Activated CD4-positive, alpha-beta T cell treated with anti-CD3 and anti-CD28 coated beads, Interleukin-2, amount 50 U/mL, for 4 hours (primary cell): ENCODE data around the gene ALDH3A1.

Source experiments
- DNase-seq, 2 experiments: peaks; one replicate each; pipeline ENCODE4 v3.0.0-alpha.2; 2020

ALDH3A1 gene

GRCh38 chr17:19702217-19702641, 45.9 kb downstream of the ALDH3A1 start:
- DNase-seq: no peak
